Osteoblast (primary cell): Measurements from ENCODE around the gene ARHGEF5. TPM values are rescaled to one million over a fixed set of nuclear protein-coding genes. Genes with fewer than 3 reads are reported as not detected.
A peak's percentile ranks its signal among the peaks of the same experiment; 100 is the strongest.

Source experiments
- DNase-seq: peaks from one replicate; pipeline ENCODE4 v3.0.0; 2011; ENCODE audit warnings: low spot score, mixed read lengths; ENCODE audit not compliant: insufficient read length; ENCODE audit errors: missing footprints
- H2AFZ ChIP-seq: 2 replicates; pipeline ENCODE4 v1.6.0; 2011; ENCODE audit warnings: mild to moderate bottlenecking, low read length
- H3K27ac ChIP-seq: 2 replicates; pipeline ENCODE4 v1.5.1; 2011; ENCODE audit warnings: mild to moderate bottlenecking, low read depth, low read length, moderate library complexity
- H3K27me3 ChIP-seq: 2 replicates; pipeline ENCODE4 v1.6.0; 2012; ENCODE audit warnings: mild to moderate bottlenecking, control low read depth, inconsistent platforms, low read length, moderate library complexity; ENCODE audit not compliant: insufficient read depth
- H3K36me3 ChIP-seq: 2 replicates; pipeline ENCODE4 v1.5.1; 2011; ENCODE audit warnings: mild to moderate bottlenecking, low read length, control low read depth, moderate library complexity; ENCODE audit not compliant: insufficient read depth
- H3K4me1 ChIP-seq: 2 replicates; pipeline ENCODE4 v1.5.1; 2011; ENCODE audit warnings: mild to moderate bottlenecking, low read length, control low read depth, moderate library complexity; ENCODE audit not compliant: insufficient read depth
- H3K4me2 ChIP-seq: 2 replicates; pipeline ENCODE4 v1.6.0; 2011; ENCODE audit warnings: mild to moderate bottlenecking, low read length; ENCODE audit not compliant: insufficient read depth
- H3K4me3 ChIP-seq: fragments of 200-600 bp; sonication (generic); 3 replicates; pipeline ENCODE4 v1.5.1; 2012; ENCODE audit warnings: mild to moderate bottlenecking, low read length, inconsistent platforms; ENCODE audit not compliant: insufficient read depth
- H3K79me2 ChIP-seq: 2 replicates; pipeline ENCODE4 v1.6.0; 2012; ENCODE audit warnings: mild to moderate bottlenecking, low read length, control low read depth, inconsistent platforms; ENCODE audit not compliant: insufficient read depth
- H3K9me3 ChIP-seq: 2 replicates; pipeline ENCODE4 v1.5.1; 2011; ENCODE audit warnings: low read depth, low read length, control low read depth
- H4K20me1 ChIP-seq: 2 replicates; pipeline ENCODE4 v1.6.0; 2012; ENCODE audit warnings: mild to moderate bottlenecking, low read length, control low read depth; ENCODE audit not compliant: insufficient read depth
- CTCF ChIP-seq: IDR thresholded peaks from 2 replicates; pipeline ENCODE4 v1.5.1; 2011; ENCODE audit warnings: mild to moderate bottlenecking, low read depth, low read length, moderate library complexity; ENCODE audit errors: extremely low read depth
- total RNA-seq: library from RNA; depleted of rRNA; stranded (reverse); fragments of >200 nt; gene quantifications from 2 replicates; pipeline ENCODE4 v1.2.3, GENCODE V29; 2012

The ARHGEF5 gene
- total RNA-seq, 1 donor = 4.7 TPM

- Histone ChIP-seq H3K36me3 (no peaks in the 10 kb centered on the region), H3K4me3 (no peak overlapping the region), H3K4me1 (peaks cover 15% of the 10 kb centered on the region), H2AFZ (no peak overlapping the region), H3K27ac (no peak overlapping the region), H3K9me3 (no peaks in the 10 kb centered on the region), H3K27me3 (no peaks in the 10 kb centered on the region), H4K20me1 (no peaks in the 10 kb centered on the region), H3K79me2 (no peaks in the 10 kb centered on the region), H3K4me2 (no peak overlapping the region)
- no peak for TF ChIP-seq CTCF
- no peak for DNase-seq
Observed at GRCh38 chr7:144391014-144391413, 35.8 kb downstream of the ARHGEF5 start.

GRCh38 chr7:144391823-144392255 is 36.6 kb downstream of the ARHGEF5 start:
- H3K36me3 ChIP-seq = no peaks in the 10 kb centered on the region
- peak overlapping the region; percentile 25 for H3K4me3 ChIP-seq
- H3K4me1 ChIP-seq = peaks cover 7% of the 10 kb centered on the region
- peak; percentile 78 for TF ChIP-seq CTCF
- no peaks in the 10 kb centered on the region for H4K20me1 ChIP-seq
- H3K9me3 ChIP-seq = no peaks in the 10 kb centered on the region
- H3K79me2 ChIP-seq = no peaks in the 10 kb centered on the region
- peak overlapping the region; percentile 62 for H3K4me2 ChIP-seq
- H3K27me3 ChIP-seq = no peaks in the 10 kb centered on the region
- DNase-seq = peak; percentile 80
- H2AFZ ChIP-seq = peak overlapping the region; percentile 76
- no peak overlapping the region for H3K27ac ChIP-seq

- no peaks in the 10 kb centered on the region for H3K9me3 ChIP-seq
- H3K36me3 ChIP-seq = no peaks in the 10 kb centered on the region
- TF ChIP-seq CTCF = no peak
- no peak overlapping the region for H3K4me3 ChIP-seq
- no peak overlapping the region for H3K4me2 ChIP-seq
- H4K20me1 ChIP-seq = no peaks in the 10 kb centered on the region
- no peaks in the 10 kb centered on the region for H3K79me2 ChIP-seq
- H3K27ac ChIP-seq = no peak overlapping the region
- no peaks in the 10 kb centered on the region for H3K4me1 ChIP-seq
- H3K27me3 ChIP-seq = no peaks in the 10 kb centered on the region
- no peak overlapping the region for H2AFZ ChIP-seq
- no peak for DNase-seq
Observed at GRCh38 chr7:144397086-144397485, 41.9 kb downstream of the ARHGEF5 start.

DNA sequence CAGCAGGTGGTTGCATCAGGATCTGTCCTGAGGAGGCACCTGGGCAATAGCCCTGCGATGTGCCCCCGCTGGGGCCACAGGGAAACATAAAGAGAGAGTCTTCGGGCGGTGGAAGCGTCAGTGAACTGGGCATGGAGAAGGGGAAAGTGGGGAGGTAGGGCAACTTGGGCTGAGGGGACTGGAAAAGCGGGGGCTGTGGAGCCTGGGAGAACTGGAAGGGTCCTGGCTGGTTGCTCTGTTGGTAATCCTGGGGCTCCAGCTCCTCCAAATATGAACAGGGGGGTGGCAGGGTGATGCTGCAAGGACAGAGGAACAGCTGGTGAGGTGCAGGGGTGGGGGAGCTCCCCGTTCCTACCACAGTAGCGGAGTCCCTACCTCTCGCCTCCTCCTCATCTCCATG is 43.1 kb downstream of the ARHGEF5 start:
- TF ChIP-seq CTCF = no peak
- Histone ChIP-seq H3K4me2 (no peak overlapping the region), H3K79me2 (no peaks in the 10 kb centered on the region), H2AFZ (no peak overlapping the region), H3K9me3 (no peaks in the 10 kb centered on the region), H4K20me1 (no peaks in the 10 kb centered on the region), H3K36me3 (no peaks in the 10 kb centered on the region), H3K4me1 (no peaks in the 10 kb centered on the region), H3K4me3 (no peak overlapping the region), H3K27ac (no peak overlapping the region), H3K27me3 (no peaks in the 10 kb centered on the region)
- no peak for DNase-seq
